H9 (cell line): ENCODE data around the gene FHOD3. TPM values are rescaled to one million over a fixed set of nuclear protein-coding genes. Genes with fewer than 3 reads are reported as not detected.

Experiments used
- DNase-seq: peaks from one replicate; pipeline ENCODE4 v3.0.0-alpha.2; 2017
- H2AFZ ChIP-seq: one replicate; pipeline ENCODE4 v1.6.1; 2013; ENCODE audit warnings: mild to moderate bottlenecking, low read length, control low read depth, moderate library complexity
- H2AK5ac ChIP-seq: 2 replicates; pipeline ENCODE4 v1.6.1; 2013; ENCODE audit warnings: low read length, control low read depth, mixed read lengths; ENCODE audit not compliant: insufficient read length
- H2BK120ac ChIP-seq: one replicate; pipeline ENCODE4 v1.6.1; 2013; ENCODE audit warnings: low read depth, mild to moderate bottlenecking, low read length, control low read depth, inconsistent platforms; ENCODE audit not compliant: poor library complexity, severe bottlenecking
- H2BK12ac ChIP-seq: 2 replicates; pipeline ENCODE4 v1.6.1; 2013; ENCODE audit warnings: low read length, control low read depth, mixed read lengths, low read depth; ENCODE audit not compliant: insufficient read length
- H2BK15ac ChIP-seq: 2 replicates; pipeline ENCODE4 v1.6.1; 2013; ENCODE audit warnings: low read depth, low read length, control low read depth
- H2BK20ac ChIP-seq: one replicate; pipeline ENCODE4 v1.6.1; 2013; ENCODE audit warnings: low read depth, mild to moderate bottlenecking, low read length, control low read depth, inconsistent platforms; ENCODE audit not compliant: poor library complexity, severe bottlenecking
- H2BK5ac ChIP-seq: 2 replicates; pipeline ENCODE4 v1.6.1; 2013; ENCODE audit warnings: low read length, control low read depth, mixed read lengths; ENCODE audit not compliant: insufficient read length
- H3K14ac ChIP-seq: 2 replicates; pipeline ENCODE4 v1.6.1; 2013; ENCODE audit warnings: low read length, control low read depth; ENCODE audit not compliant: insufficient read depth
- H3K18ac ChIP-seq: 2 replicates; pipeline ENCODE4 v1.6.1; 2013; ENCODE audit warnings: low read depth, mild to moderate bottlenecking, mixed read lengths, low read length, control low read depth; ENCODE audit not compliant: insufficient read length
- H3K23ac ChIP-seq: 2 replicates; pipeline ENCODE4 v1.6.1; 2013; ENCODE audit warnings: low read length, control low read depth, mixed read lengths, low read depth; ENCODE audit not compliant: insufficient read length
- H3K23me2 ChIP-seq: 2 replicates; pipeline ENCODE4 v1.6.1; 2013; ENCODE audit warnings: low read depth, mild to moderate bottlenecking, mixed read lengths, low read length, control low read depth; ENCODE audit not compliant: insufficient read length, poor library complexity, severe bottlenecking
- H3K27ac ChIP-seq: 2 replicates; pipeline ENCODE4 v1.5.1; 2013; ENCODE audit warnings: low read length, control low read depth, mixed read lengths, low read depth; ENCODE audit not compliant: insufficient read length
- H3K27me3 ChIP-seq: 2 replicates; pipeline ENCODE4 v1.6.1; 2013; ENCODE audit warnings: low read length, control low read depth, inconsistent platforms; ENCODE audit not compliant: insufficient read depth
- H3K4ac ChIP-seq: 2 replicates; pipeline ENCODE4 v1.6.1; 2013; ENCODE audit warnings: low read depth, mild to moderate bottlenecking, control low read depth, inconsistent platforms, low read length, moderate library complexity
- H3K4me1 ChIP-seq: 2 replicates; pipeline ENCODE4 v1.6.1; 2013; ENCODE audit warnings: low read length, control low read depth, inconsistent platforms; ENCODE audit not compliant: insufficient read depth
- H3K4me2 ChIP-seq: 2 replicates; pipeline ENCODE4 v1.6.1; 2013; ENCODE audit warnings: low read length, control low read depth, mixed read lengths; ENCODE audit not compliant: insufficient read length, insufficient read depth
- H3K56ac ChIP-seq: 2 replicates; pipeline ENCODE4 v1.6.1; 2013; ENCODE audit warnings: low read depth, mild to moderate bottlenecking, mixed read lengths, low read length, control low read depth; ENCODE audit not compliant: insufficient read length
- H3K79me1 ChIP-seq: 2 replicates; pipeline ENCODE4 v1.6.1; 2013; ENCODE audit warnings: low read depth, mild to moderate bottlenecking, moderate library complexity, low read length, control low read depth, inconsistent platforms; ENCODE audit not compliant: insufficient read depth, poor library complexity, severe bottlenecking
- H3K79me2 ChIP-seq: 2 replicates; pipeline ENCODE4 v1.6.1; 2013; ENCODE audit warnings: low read length, control low read depth, inconsistent platforms; ENCODE audit not compliant: insufficient read depth
- H3K9ac ChIP-seq: 2 replicates; pipeline ENCODE4 v1.6.1; 2013; ENCODE audit warnings: low read length, control low read depth, mixed read lengths; ENCODE audit not compliant: insufficient read length; ENCODE audit errors: extremely low read depth
- H3K9me3 ChIP-seq: one replicate; pipeline ENCODE4 v1.6.1; 2013; ENCODE audit warnings: low read depth, low read length, inconsistent platforms; ENCODE audit not compliant: control insufficient read depth
- H3T11ph ChIP-seq: one replicate; pipeline ENCODE4 v1.6.1; 2013; ENCODE audit warnings: mild to moderate bottlenecking, low read length, control low read depth, inconsistent platforms
- H4K20me1 ChIP-seq: one replicate; pipeline ENCODE4 v1.6.1; 2013; ENCODE audit not compliant: control insufficient read depth, insufficient read length, insufficient read depth
- H4K5ac ChIP-seq: 2 replicates; pipeline ENCODE4 v1.6.1; 2013; ENCODE audit warnings: low read depth, mild to moderate bottlenecking, mixed read lengths, low read length, control low read depth; ENCODE audit not compliant: insufficient read length
- H4K8ac ChIP-seq: replicated peaks from 2 replicates; pipeline ENCODE4 v1.6.1; 2013; ENCODE audit warnings: low read length, control low read depth, mixed read lengths, low read depth; ENCODE audit not compliant: insufficient read length
- H4K91ac ChIP-seq: 2 replicates; pipeline ENCODE4 v1.6.1; 2013; ENCODE audit warnings: low read depth, mild to moderate bottlenecking, moderate library complexity, mixed read lengths, low read length, control low read depth; ENCODE audit not compliant: insufficient read length
- H3K27ac Mint-ChIP-seq, 3 experiments: 2 replicates in 2 of 3; 3 replicates in 1 of 3; pipeline ENCODE4 v1.8.0; 2020 to 2021; ENCODE audit warnings: mixed read lengths in 3 of 3, mild to moderate bottlenecking in 1 of 3, moderate library complexity in 1 of 3
- H3K27me3 Mint-ChIP-seq: 2 replicates; pipeline ENCODE4 v1.8.0; 2021; ENCODE audit warnings: low read depth, mild to moderate bottlenecking, moderate library complexity, mixed read lengths
- H3K36me3 Mint-ChIP-seq, 3 experiments: 2 replicates in 2 of 3; 3 replicates in 1 of 3; pipeline ENCODE4 v1.8.0; 2020 to 2021; ENCODE audit warnings: low read depth in 3 of 3, mixed read lengths in 3 of 3; ENCODE audit not compliant: insufficient read depth in 1 of 3
- H3K4me1 Mint-ChIP-seq, 2 experiments: 2 replicates each; pipeline ENCODE4 v1.8.0; 2020; ENCODE audit warnings: mixed read lengths in 2 of 2
- H3K4me3 Mint-ChIP-seq, 2 experiments: 2 replicates in 1 of 2; 3 replicates in 1 of 2; pipeline ENCODE4 v1.8.0; 2020 to 2021; ENCODE audit warnings: mild to moderate bottlenecking in 2 of 2, mixed read lengths in 2 of 2, moderate library complexity in 1 of 2
- H3K9me3 Mint-ChIP-seq, 2 experiments: 2 replicates in 1 of 2; 3 replicates in 1 of 2; pipeline ENCODE4 v1.8.0; 2020; ENCODE audit warnings: mild to moderate bottlenecking in 2 of 2, mixed read lengths in 2 of 2, moderate library complexity in 1 of 2
- CTCF ChIP-seq: fragments of 200-600 bp; sonication (generic); conservative IDR thresholded peaks from 3 replicates; pipeline ENCODE4 v1.8.0; 2021; ENCODE audit warnings: antibody characterized with exemption, mild to moderate bottlenecking
- WGBS: extraction: QIAGEN DNeasy Blood & Tissue Kit; methylation state at CpG from one replicate; pipeline ENCODE4 v1.1.7; 2013; ENCODE audit warnings: missing lambda C conversion rate, low lambda C conversion rate, mixed read lengths; ENCODE audit not compliant: insufficient read length; ENCODE audit errors: extremely low coverage; 5-methylcytosine and 5-hydroxymethylcytosine counted together
- total RNA-seq: library from RNA; stranded (reverse); gene quantifications from 2 replicates; pipeline ENCODE4 v1.2.1, GENCODE V29; 2021

The FHOD3 gene
- total RNA-seq, 1 experiment from 2014 or later, result 8.0 TPM

DNA sequence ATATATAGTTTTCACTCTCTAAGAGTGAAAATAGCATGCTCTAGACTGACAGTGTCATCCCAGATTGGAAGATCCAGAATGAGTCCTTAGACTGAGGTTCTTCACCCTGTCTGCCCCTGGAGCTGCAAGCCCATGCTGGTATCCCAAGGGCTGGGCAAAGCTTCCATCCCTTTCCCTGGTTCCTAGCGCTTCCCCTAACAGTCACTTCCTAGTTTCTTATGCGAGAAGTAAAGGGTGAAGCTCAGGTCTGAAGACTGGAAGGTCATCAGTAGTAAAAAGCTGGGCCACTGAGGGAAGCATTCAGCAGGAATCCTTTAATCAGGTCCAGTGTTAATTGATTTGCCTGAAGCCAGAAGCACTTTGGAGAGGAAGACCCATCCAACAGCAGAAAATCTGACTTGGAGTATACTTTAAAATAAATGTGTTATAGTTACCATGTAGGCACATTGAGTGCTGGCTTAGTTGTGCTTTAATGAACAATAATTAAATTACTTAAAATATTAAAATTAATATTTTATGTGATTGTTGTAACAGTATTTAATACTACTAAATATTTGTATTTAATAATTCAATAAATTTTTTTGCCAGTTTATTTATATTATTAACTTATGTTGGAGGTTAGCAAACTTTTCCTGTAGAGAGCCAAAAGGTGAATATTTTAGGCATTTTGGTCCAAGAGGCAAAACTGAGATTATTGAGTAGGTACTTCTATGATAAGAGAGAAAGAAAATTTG is 237.9 kb downstream of the FHOD3 start:
- no peak overlapping the region for H4K8ac ChIP-seq
- H3K9me3 ChIP-seq, result no peaks in the 10 kb centered on the region
- no peaks in the 10 kb centered on the region for H3K27me3 ChIP-seq
- no peak overlapping the region for H3K23ac ChIP-seq
- H2BK20ac ChIP-seq, result no peak overlapping the region
- no peak overlapping the region for H2BK5ac ChIP-seq
- H3K23me2 ChIP-seq, result no peaks in the 10 kb centered on the region
- H4K91ac ChIP-seq, result no peak overlapping the region
- no peaks in the 10 kb centered on the region for H3K36me3 Mint-ChIP-seq
- no peaks in the 10 kb centered on the region for H3K79me2 ChIP-seq
- DNase-seq, result peak; percentile 17
- no peak overlapping the region for H3K18ac ChIP-seq
- H2BK15ac ChIP-seq, result no peak overlapping the region
- no peak overlapping the region for H3K9ac ChIP-seq
- no peak overlapping the region for H2BK120ac ChIP-seq
- no CpG with 5 or more reads among the region's 2 CpGs for WGBS
- no peak overlapping the region for H2AFZ ChIP-seq
- no peaks in the 10 kb centered on the region for H4K20me1 ChIP-seq
- H3K4me2 ChIP-seq, result no peak overlapping the region
- no peak for TF ChIP-seq CTCF
- H3K4me1 Mint-ChIP-seq, result peaks cover 19 to 33% of the 10 kb centered on the region in 2 experiments
- H3K9me3 Mint-ChIP-seq, result no peaks in the 10 kb centered on the region
- H3T11ph ChIP-seq, result no peak overlapping the region
- H2BK12ac ChIP-seq, result no peak overlapping the region
- no peak overlapping the region for H3K56ac ChIP-seq
- H4K5ac ChIP-seq, result no peak overlapping the region
- no peak overlapping the region for H3K27ac ChIP-seq
- H2AK5ac ChIP-seq, result no peak overlapping the region
- no peaks in the 10 kb centered on the region for H3K79me1 ChIP-seq
- H3K27me3 Mint-ChIP-seq, result no peaks in the 10 kb centered on the region
- H3K14ac ChIP-seq, result no peak overlapping the region
- H3K4me1 ChIP-seq, result peaks cover 3% of the 10 kb centered on the region; the same call in 1 of the 2 replicates
- H3K4ac ChIP-seq, result no peak overlapping the region
- no peak overlapping the region for H3K4me3 Mint-ChIP-seq
- H3K27ac Mint-ChIP-seq, result peak overlapping the region in 1 of 3 experiments; percentile 57; a peak in 1 of 7 replicates
